Mucosa of descending colon (tissue), 3 donors: ENCODE results near the gene PCDH9. TPM values are rescaled to one million over a fixed set of nuclear protein-coding genes. Genes with fewer than 3 reads are reported as not detected.

Experiments used
- ATAC-seq: fragments of 200-7000 bp; cut with Tn5 transposase; one replicate; pipeline ENCODE4 v1.9.1; 2020; ENCODE audit warnings: mild to moderate bottlenecking, moderate library complexity
- DNase-seq, 3 donors: peaks; one replicate each; pipeline ENCODE4 v3.0.0-alpha.2; 2020
- H3K36me3 ChIP-seq: fragments of 200-600 bp; one replicate; pipeline ENCODE4 v1.8.0; 2021; ENCODE audit warnings: low read depth, mild to moderate bottlenecking
- H3K4me1 ChIP-seq: fragments of 200-600 bp; one replicate; pipeline ENCODE4 v1.8.0; 2021; ENCODE audit warnings: low read depth, mild to moderate bottlenecking
- H3K4me3 ChIP-seq: fragments of 200-600 bp; one replicate; pipeline ENCODE4 v1.8.0; 2021; ENCODE audit warnings: mild to moderate bottlenecking
- H3K9me3 ChIP-seq: fragments of 200-600 bp; one replicate; pipeline ENCODE4 v1.8.0; 2021; ENCODE audit warnings: mild to moderate bottlenecking
- intact Hi-C, 2 donors: fragments of 100-400 bp; cut with DNase I in 1 of 2; cut with micrococcal nuclease in 1 of 2; formaldehyde crosslinking; loops; one replicate each; pipeline versions ENCODE4 v1.11.0 to v1.11.1; 2022; cut with DNase I, micrococcal nuclease
- total RNA-seq, 3 donors: library from RNA; stranded (reverse); fragmentation: NEBNext Ultra II Directional in 2 of 3; extraction: Animal tissue kit (Norgen Biotek cat#: 25700) in 2 of 3; gene quantifications; one replicate each; pipeline versions ENCODE4 v1.2.1 to v1.2.4, GENCODE V29; 2021 to 2023
- TF ChIP-seq, protein P1 (sequence below): fragments of 200-600 bp; IDR thresholded peaks from one replicate; pipeline ENCODE4 v1.8.0; 2022; ENCODE audit warnings: antibody characterized with exemption, mild to moderate bottlenecking
- donor health status: DM: no; HTN: no; CAD: no; lungs with moderate emphysema.
- donor health status: DM: no; HTN: no; CAD: no.
- donor health status: DM: no; HTN: yes; CAD: no.

Gene PCDH9
- total RNA-seq, 3 donors from 2014 or later = 0.58 to 5.0 (median 0.80) TPM

GRCh38 chr13:66358564-66358963 lies 871.6 kb downstream of the PCDH9 start:
- H3K4me3 ChIP-seq = no peak overlapping the region
- DNase-seq (no peak), ATAC-seq (no peak)
- no peaks in the 10 kb centered on the region for H3K9me3 ChIP-seq
- TF ChIP-seq, protein P1, sequence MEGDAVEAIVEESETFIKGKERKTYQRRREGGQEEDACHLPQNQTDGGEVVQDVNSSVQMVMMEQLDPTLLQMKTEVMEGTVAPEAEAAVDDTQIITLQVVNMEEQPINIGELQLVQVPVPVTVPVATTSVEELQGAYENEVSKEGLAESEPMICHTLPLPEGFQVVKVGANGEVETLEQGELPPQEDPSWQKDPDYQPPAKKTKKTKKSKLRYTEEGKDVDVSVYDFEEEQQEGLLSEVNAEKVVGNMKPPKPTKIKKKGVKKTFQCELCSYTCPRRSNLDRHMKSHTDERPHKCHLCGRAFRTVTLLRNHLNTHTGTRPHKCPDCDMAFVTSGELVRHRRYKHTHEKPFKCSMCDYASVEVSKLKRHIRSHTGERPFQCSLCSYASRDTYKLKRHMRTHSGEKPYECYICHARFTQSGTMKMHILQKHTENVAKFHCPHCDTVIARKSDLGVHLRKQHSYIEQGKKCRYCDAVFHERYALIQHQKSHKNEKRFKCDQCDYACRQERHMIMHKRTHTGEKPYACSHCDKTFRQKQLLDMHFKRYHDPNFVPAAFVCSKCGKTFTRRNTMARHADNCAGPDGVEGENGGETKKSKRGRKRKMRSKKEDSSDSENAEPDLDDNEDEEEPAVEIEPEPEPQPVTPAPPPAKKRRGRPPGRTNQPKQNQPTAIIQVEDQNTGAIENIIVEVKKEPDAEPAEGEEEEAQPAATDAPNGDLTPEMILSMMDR = no peak
- H3K36me3 ChIP-seq = no peaks in the 10 kb centered on the region
- H3K4me1 ChIP-seq = peaks cover 4% of the 10 kb centered on the region
- intact Hi-C loops = no loop called here

- H3K4me3 ChIP-seq = no peak overlapping the region
- TF ChIP-seq, protein P1 = no peak
- intact Hi-C loops = no loop called here
- no peaks in the 10 kb centered on the region for H3K36me3 ChIP-seq
- H3K4me1 ChIP-seq = peaks cover 4% of the 10 kb centered on the region
- ATAC-seq = no peak
- no peak for DNase-seq
- H3K9me3 ChIP-seq = no peaks in the 10 kb centered on the region
Measured at GRCh38 chr13:66357463-66357862, 872.7 kb downstream of the PCDH9 start.

GRCh38 chr13:66354879-66355751 lies 875.0 kb downstream of the PCDH9 start:
- Histone ChIP-seq H3K9me3 (no peaks in the 10 kb centered on the region), H3K4me3 (no peak overlapping the region), H3K4me1 (peaks cover 4% of the 10 kb centered on the region), H3K36me3 (no peaks in the 10 kb centered on the region)
- intact Hi-C loops = no loop called here
- no peak for DNase-seq
- no peak for ATAC-seq
- TF ChIP-seq, protein P1 = no peak

DNA sequence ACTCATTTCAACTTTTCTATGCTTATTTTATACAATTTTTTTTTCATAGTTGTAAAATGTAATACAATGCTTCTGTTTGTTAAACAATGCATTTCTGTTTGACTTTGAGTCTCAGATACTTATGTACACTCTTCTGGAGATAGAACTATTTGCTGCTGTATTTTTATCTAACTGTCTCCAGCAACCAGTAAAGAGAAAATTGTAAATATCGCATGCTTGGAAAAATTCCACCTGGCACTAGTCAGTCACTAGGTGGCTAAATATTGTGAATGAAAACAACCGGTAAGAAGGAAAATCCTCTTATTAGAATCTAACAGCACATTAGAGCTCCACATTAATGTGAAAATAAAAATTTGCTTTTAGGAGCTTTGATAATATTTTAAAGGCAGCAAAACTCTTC lies 876.5 kb downstream of the PCDH9 start:
- peak in 1 of 3 donors; percentile 11 for DNase-seq

GRCh38 chr13:66349966-66350365 lies 880.2 kb downstream of the PCDH9 start:
- TF ChIP-seq, protein P1 = no peak
- intact Hi-C loops = no loop called here
- DNase-seq = no peak
- no peaks in the 10 kb centered on the region for H3K9me3 ChIP-seq
- ATAC-seq = no peak
- no peak overlapping the region for H3K4me3 ChIP-seq
- H3K36me3 ChIP-seq = no peaks in the 10 kb centered on the region
- peaks cover 4% of the 10 kb centered on the region for H3K4me1 ChIP-seq

More for the DNA sequence above, 876.5 kb downstream of the PCDH9 start:
- no peaks in the 10 kb centered on the region for H3K9me3 ChIP-seq
- TF ChIP-seq, protein P1 = no peak
- H3K36me3 ChIP-seq = no peaks in the 10 kb centered on the region
- intact Hi-C loops = no loop called here
- no peak overlapping the region for H3K4me3 ChIP-seq
- H3K4me1 ChIP-seq = peaks cover 4% of the 10 kb centered on the region
- no peak for ATAC-seq
